K562 (cell line): ENCODE measurements around the gene GGA2. TPM values are rescaled to one million over a fixed set of nuclear protein-coding genes. Genes with fewer than 3 reads are reported as not detected.
A peak's percentile ranks its signal among the peaks of the same experiment; 100 is the strongest.

Experiments used
- BMI1 ChIP-seq: fragments of 150-350 bp; IDR thresholded peaks from 2 replicates; pipeline ENCODE4 v1.6.1; 2014; ENCODE audit warnings: low read length
- ELF4 ChIP-seq: fragments of 450-650 bp; formaldehyde crosslinking; IDR thresholded peaks from 2 replicates; pipeline ENCODE4 v1.4.0; 2022; ENCODE audit warnings: missing genetic modification characterization
- EP300 ChIP-seq: IDR thresholded peaks from 2 replicates; pipeline ENCODE4 v1.6.1; 2012; ENCODE audit warnings: low read length, improper control_type of control experiment
- HDAC6 ChIP-seq: IDR thresholded peaks from 2 replicates; pipeline ENCODE4 v1.6.1; 2012; ENCODE audit warnings: low read depth, mild to moderate bottlenecking, control low read depth, inconsistent platforms, low read length, moderate library complexity
- IRF2 ChIP-seq: sonication (generic); formaldehyde crosslinking; IDR thresholded peaks from 2 replicates; pipeline ENCODE4 v1.8.1; 2022; ENCODE audit warnings: mild to moderate bottlenecking, missing genetic modification reagents
- NR2C1 ChIP-seq, 2 experiments: fragments of 450-650 bp; IDR thresholded peaks; 2 replicates each; pipeline ENCODE4 v1.6.1; 2017; ENCODE audit warnings: mild to moderate bottlenecking in 2 of 2, antibody characterized with exemption in 1 of 2, inconsistent platforms in 1 of 2, missing compliant biosample characterization in 1 of 2, missing genetic modification characterization in 1 of 2
- PHB ChIP-seq: fragments of 250-450 bp; sonication (Bioruptor Pico); IDR thresholded peaks from 2 replicates; pipeline ENCODE4 v1.5.0; 2021
- RFX5 ChIP-seq: IDR thresholded peaks from 2 replicates; pipeline ENCODE4 v1.6.1; 2011; ENCODE audit warnings: low read depth, mild to moderate bottlenecking, improper control_type of control experiment, low read length
- STAG1 ChIP-seq: sonication (generic); formaldehyde crosslinking; IDR thresholded peaks from 2 replicates; pipeline ENCODE4 v1.5.0; 2020; ENCODE audit warnings: missing genetic modification reagents, borderline replicate concordance
- TCF3 ChIP-seq: sonication (generic); formaldehyde crosslinking; IDR thresholded peaks from 2 replicates; pipeline ENCODE4 v1.4.0; 2020; ENCODE audit warnings: mild to moderate bottlenecking, missing genetic modification reagents
- ZNF583 ChIP-seq: fragments of 250-450 bp; sonication (Bioruptor Pico); IDR thresholded peaks from 2 replicates; pipeline ENCODE4 v1.4.0; 2020
- polyA plus RNA-seq, 8 experiments: library from polyadenylated mRNA; depleted of rRNA in 4 of 8; stranded (reverse) in 5 of 8; unstranded in 3 of 8; fragments of >200 nt; fragmentation: Nextera tagmentation in 2 of 8; fragmentation: Illumina TruSeq in 1 of 8; extraction: Ambion mirVana in 2 of 8; extraction: Trizol in 1 of 8; gene quantifications; 2 replicates each; pipeline versions ENCODE4 v1.2.1 to v1.2.3, GENCODE V29; 2011 to 2014; ENCODE audit warnings: inconsistent platforms in 1 of 8, missing spikeins in 1 of 8
- total RNA-seq, 7 experiments: library from RNA; depleted of rRNA in 6 of 7; stranded (reverse); fragments of >200 nt in 6 of 7; fragmentation: Illumina TruSeq in 2 of 7; extraction: Trizol in 2 of 7; gene quantifications; 2 replicates each; pipeline versions ENCODE4 v1.2.1 to v1.2.3, GENCODE V29; 2011 to 2021; ENCODE audit warnings: low replicate concordance in 1 of 7
- TF ChIP-seq, protein P1 (sequence below): IDR thresholded peaks from 2 replicates; pipeline ENCODE4 v1.6.1; 2011; ENCODE audit warnings: borderline replicate concordance, low read depth, mild to moderate bottlenecking, moderate library complexity, low read length; ENCODE audit not compliant: insufficient read depth, poor library complexity, severe bottlenecking
- TF ChIP-seq, protein P2 (sequence below): fragments of 450-650 bp; formaldehyde crosslinking; IDR thresholded peaks from 2 replicates; pipeline ENCODE4 v1.4.0; 2020; ENCODE audit warnings: mild to moderate bottlenecking
- TF ChIP-seq, protein P3 (sequence below): fragments of 250-450 bp; sonication (Bioruptor Pico); IDR thresholded peaks from 2 replicates; pipeline ENCODE4 v1.5.0; 2021
- TF ChIP-seq, protein P4 (sequence below): fragments of 450-650 bp; IDR thresholded peaks from 2 replicates; pipeline ENCODE4 v1.6.1; 2016; ENCODE audit warnings: borderline replicate concordance
- TF ChIP-seq, protein P5 (sequence below): sonication (generic); formaldehyde crosslinking; IDR thresholded peaks from 2 replicates; pipeline ENCODE4 v1.8.0; 2022; ENCODE audit warnings: mild to moderate bottlenecking, low read depth, missing genetic modification reagents

GGA2 gene
- total and polyA plus RNA-seq, 9 of the 15 experiments (the other 6 are each of a cell fraction or from before 2014, with no cell fraction given): 11.9 to 133 (median 66.3) TPM

DNA sequence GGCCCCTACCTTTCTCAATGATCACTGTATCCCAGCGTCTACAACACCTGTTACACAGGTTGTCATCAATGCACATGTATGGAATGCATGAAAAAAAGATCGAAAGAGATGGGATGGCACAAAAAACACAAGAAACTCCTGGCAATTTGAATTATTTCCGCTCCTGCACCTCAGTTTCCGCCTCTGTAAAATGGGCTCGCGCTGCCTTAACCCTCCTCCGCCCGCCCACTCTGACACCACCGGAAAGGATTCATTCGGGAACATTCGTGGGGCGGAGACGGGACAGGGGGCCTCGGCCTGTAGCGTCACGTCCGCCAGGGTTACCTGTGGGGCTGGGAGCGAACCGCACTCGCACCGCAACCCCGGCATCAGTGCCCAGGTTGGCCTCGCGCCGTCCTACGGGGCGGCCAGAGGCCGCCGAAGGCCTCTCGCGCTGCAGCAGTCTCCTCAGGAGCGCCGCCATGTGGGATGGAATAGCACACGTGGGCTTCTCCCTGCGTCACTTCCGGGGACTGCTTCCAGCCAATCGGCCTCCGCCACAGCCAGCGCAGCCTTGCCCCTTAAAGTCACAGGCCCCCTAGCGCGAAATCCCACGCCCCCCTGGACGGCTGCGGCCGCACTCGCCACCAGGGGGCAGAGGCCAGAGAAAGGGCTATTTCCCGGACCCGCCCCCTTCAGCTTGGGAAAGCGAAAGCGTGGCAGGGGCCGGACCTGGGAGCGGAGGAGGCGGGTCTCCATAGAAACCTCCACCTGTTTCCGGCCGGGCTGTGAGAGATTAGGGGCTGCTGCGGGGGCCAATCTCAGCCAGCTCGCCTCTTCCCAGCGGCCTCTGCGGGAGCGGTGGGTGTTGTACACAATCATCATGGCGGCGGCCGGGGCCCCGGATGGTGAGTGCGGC, 46.8 kb upstream of the GGA2 start, which contains the start of the genes EARS2 and UBFD1 (continued):
- TF ChIP-seq, protein P1, sequence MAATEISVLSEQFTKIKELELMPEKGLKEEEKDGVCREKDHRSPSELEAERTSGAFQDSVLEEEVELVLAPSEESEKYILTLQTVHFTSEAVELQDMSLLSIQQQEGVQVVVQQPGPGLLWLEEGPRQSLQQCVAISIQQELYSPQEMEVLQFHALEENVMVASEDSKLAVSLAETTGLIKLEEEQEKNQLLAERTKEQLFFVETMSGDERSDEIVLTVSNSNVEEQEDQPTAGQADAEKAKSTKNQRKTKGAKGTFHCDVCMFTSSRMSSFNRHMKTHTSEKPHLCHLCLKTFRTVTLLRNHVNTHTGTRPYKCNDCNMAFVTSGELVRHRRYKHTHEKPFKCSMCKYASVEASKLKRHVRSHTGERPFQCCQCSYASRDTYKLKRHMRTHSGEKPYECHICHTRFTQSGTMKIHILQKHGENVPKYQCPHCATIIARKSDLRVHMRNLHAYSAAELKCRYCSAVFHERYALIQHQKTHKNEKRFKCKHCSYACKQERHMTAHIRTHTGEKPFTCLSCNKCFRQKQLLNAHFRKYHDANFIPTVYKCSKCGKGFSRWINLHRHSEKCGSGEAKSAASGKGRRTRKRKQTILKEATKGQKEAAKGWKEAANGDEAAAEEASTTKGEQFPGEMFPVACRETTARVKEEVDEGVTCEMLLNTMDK: peak; percentile 95
- TF ChIP-seq, protein P2, sequence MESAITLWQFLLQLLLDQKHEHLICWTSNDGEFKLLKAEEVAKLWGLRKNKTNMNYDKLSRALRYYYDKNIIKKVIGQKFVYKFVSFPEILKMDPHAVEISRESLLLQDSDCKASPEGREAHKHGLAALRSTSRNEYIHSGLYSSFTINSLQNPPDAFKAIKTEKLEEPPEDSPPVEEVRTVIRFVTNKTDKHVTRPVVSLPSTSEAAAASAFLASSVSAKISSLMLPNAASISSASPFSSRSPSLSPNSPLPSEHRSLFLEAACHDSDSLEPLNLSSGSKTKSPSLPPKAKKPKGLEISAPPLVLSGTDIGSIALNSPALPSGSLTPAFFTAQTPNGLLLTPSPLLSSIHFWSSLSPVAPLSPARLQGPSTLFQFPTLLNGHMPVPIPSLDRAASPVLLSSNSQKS: no peak
- TF ChIP-seq, protein P3, sequence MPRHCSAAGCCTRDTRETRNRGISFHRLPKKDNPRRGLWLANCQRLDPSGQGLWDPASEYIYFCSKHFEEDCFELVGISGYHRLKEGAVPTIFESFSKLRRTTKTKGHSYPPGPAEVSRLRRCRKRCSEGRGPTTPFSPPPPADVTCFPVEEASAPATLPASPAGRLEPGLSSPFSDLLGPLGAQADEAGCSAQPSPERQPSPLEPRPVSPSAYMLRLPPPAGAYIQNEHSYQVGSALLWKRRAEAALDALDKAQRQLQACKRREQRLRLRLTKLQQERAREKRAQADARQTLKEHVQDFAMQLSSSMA (CRISPR knock-in tag): no peak
- TF ChIP-seq, protein P4, sequence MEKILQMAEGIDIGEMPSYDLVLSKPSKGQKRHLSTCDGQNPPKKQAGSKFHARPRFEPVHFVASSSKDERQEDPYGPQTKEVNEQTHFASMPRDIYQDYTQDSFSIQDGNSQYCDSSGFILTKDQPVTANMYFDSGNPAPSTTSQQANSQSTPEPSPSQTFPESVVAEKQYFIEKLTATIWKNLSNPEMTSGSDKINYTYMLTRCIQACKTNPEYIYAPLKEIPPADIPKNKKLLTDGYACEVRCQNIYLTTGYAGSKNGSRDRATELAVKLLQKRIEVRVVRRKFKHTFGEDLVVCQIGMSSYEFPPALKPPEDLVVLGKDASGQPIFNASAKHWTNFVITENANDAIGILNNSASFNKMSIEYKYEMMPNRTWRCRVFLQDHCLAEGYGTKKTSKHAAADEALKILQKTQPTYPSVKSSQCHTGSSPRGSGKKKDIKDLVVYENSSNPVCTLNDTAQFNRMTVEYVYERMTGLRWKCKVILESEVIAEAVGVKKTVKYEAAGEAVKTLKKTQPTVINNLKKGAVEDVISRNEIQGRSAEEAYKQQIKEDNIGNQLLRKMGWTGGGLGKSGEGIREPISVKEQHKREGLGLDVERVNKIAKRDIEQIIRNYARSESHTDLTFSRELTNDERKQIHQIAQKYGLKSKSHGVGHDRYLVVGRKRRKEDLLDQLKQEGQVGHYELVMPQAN: peak; percentile 99
- no peak for TF ChIP-seq STAG1
- no peak for TF ChIP-seq HDAC6
- no peak for TF ChIP-seq ZNF583 (CRISPR knock-in tag)
- TF ChIP-seq NR2C1 (IDR thresholded peaks at IDR 0.05): peak; percentile 87
- peak; percentile 90 for TF ChIP-seq NR2C1 (tag; IDR thresholded peaks at IDR 0.05)
- peak; percentile 36; the same call in 1 of the 2 replicates for TF ChIP-seq EP300
- peak; percentile 63; the same call in 1 of the 2 replicates for TF ChIP-seq BMI1
- TF ChIP-seq, protein P5, sequence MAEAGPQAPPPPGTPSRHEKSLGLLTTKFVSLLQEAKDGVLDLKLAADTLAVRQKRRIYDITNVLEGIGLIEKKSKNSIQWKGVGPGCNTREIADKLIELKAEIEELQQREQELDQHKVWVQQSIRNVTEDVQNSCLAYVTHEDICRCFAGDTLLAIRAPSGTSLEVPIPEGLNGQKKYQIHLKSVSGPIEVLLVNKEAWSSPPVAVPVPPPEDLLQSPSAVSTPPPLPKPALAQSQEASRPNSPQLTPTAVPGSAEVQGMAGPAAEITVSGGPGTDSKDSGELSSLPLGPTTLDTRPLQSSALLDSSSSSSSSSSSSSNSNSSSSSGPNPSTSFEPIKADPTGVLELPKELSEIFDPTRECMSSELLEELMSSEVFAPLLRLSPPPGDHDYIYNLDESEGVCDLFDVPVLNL (CRISPR knock-in tag): no peak
- no peak for TF ChIP-seq RFX5
- no peak for TF ChIP-seq ELF4 (CRISPR knock-in tag)
- no peak for TF ChIP-seq IRF2 (CRISPR knock-in tag)
- TF ChIP-seq PHB (CRISPR knock-in tag): no peak
- TF ChIP-seq TCF3 (CRISPR knock-in tag): peak; percentile 68
